HG02610 (cell line): ENCODE results near the gene ATP1B3.
A peak's percentile ranks its signal among the peaks of the same experiment; 100 is the strongest.
"Not testable (repeated sequence)": the region's sequence is repeated elsewhere in the genome, so short reads cannot be mapped to it uniquely, and the experiment has no call there.

Source experiments
- ATAC-seq: cut with Tn5 transposase; IDR thresholded peaks from one replicate; pipeline ENCODE4 v1.9.1; 2021; ENCODE audit warnings: mild to moderate bottlenecking, moderate library complexity; ENCODE audit not compliant: unreplicated experiment

The ATP1B3 gene

DNA sequence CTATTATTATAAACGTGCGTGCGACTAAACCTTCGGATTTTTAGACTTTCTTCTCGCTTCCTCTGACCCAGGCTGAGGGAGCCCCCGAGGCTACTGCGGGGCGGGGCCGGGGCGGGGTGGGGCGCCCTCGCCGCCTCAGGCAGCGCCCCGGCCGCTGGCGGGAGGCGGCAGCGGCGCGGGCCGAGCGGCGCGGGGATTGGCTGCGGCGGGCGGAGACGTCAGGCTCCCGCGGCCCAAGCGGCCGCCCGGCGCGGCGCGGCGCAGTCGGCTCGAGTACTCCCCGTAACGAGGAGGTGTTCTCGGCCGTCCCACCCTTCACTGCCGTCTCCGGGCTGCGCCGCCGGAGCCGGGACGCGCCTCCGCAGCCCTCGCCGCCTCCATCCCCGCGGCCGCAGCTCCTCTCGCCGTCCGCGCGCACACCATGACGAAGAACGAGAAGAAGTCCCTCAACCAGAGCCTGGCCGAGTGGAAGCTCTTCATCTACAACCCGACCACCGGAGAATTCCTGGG, at the start of gene ATP1B3:
Gene ATP1B3 (plus strand): TSS at position 263 of the 510 bp plus-strand sequence. CDS start 159 bp downstream, at position 422.
- peak; percentile 77 for ATAC-seq

- no peak for ATAC-seq
Measured at GRCh38 chr3:141828487-141828886, 48.0 kb upstream of the ATP1B3 start.

- ATAC-seq, result no peak
Measured at GRCh38 chr3:141828890-141829289, 47.6 kb upstream of the ATP1B3 start.

DNA sequence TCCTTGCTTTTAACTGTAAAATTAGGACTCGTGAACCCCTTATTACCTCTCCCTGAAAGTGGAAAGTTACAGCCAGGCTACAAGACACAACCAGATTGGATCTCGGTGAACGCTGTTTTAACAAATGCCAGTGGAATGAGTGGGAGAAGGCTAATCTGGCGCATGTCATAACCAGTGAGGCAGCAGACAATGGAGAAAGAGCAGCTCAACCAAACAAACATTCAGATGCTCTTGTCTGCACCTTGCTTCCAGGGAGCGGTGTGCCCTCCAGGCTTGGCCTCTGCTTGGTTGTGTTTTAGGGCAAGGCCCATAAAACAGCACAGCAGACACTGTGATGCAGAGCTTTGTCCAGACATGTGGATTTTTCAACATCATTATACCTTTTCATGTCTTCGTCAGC, 45.9 kb upstream of the ATP1B3 start:
- ATAC-seq, result no peak

DNA sequence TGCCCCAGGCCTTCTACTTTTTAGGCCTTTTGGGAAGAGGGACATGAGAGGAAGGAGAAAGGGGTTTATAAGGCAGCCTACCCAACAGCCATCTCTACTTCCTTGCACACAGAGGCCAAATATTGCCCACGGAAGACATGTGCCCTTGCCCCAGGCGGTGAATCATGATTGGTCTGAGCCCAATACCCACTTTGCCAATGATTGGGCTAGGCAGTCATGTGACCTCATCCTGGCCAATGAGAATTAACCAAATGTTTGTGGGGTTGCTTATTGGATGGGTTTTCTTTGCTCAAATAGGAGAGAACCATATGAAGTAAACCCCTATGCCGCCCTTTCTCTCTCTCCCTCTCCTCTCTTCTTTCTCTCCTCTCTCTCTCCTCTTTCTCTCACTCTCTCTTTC, 42.2 kb upstream of the ATP1B3 start:
- no peak for ATAC-seq

- ATAC-seq, result no peak
Measured at GRCh38 chr3:141835557-141836229, 40.8 kb upstream of the ATP1B3 start.

DNA sequence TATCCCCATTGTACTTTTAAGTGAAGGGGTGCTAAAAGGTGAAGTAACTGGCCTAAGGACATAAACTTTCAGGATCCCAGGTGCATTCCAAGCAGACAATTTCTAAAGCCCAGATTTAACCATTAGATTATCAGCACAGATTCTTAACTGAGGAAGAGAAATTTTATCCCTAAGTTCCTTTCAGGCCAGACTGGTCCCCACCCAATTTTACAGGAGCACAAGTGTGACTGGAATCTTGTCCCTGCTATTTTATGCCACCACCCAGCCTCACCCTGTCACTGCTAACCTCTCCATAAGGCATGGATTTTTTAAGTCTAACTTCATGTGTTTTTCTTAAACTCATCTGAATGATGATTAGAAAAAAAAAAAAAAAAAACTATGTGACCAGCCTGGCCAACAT, 37.1 kb upstream of the ATP1B3 start:
- no peak for ATAC-seq

- no peak for ATAC-seq
Measured at GRCh38 chr3:141840737-141841544, 35.5 kb upstream of the ATP1B3 start.

- no peak for ATAC-seq
Measured at GRCh38 chr3:141844108-141844507, 32.3 kb upstream of the ATP1B3 start.

DNA sequence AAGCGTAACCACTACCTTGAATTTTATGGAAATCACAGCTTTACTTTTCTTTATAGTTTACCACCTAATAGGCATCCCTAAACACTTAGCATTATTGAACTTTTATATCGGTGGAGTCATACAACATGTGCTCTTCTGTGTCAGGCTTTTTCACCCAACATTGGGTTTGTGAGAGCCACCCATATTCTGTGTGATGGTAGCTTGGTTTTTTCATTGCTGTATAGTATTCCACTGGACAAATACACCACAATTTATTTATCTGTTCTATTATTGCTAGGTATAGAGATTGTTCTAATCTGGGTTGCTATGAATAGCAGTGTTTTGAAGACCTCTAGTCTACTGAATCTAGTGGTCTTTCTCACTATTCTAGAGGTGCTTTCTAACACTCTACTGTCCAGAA, 31.6 kb upstream of the ATP1B3 start:
- no peak for ATAC-seq

DNA sequence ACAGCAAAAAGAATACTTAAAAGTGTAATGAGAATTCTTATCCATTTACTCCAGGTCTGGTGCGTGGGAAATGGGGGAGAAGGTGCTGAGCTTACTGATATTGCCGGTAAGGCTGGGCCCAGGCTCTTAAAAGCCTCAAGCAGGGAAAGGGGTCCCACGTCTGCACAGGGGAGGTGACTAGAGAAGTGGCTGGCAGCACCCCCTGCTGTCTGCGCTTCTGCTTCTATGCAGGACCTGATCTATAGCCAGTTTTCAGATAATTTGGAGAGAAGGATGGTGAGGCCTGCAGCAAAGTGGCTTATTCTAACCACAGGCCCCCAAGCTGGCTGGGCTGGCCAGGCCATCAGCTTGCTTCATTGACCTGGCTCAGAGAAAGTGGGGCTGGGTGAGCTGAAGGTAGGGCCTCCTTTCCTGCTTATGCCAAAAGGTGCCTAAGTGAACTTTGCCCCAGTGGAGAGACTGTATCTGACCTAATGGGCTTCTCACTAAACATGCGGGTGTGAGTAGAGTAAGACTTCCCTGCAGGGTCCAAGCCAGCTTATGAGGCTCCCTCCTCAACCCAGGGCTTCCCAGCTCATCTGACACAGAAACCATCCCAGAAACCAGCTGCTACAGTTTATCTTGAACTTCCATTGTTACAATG, 30.9 kb upstream of the ATP1B3 start:
- no peak for ATAC-seq

- no peak for ATAC-seq
Measured at GRCh38 chr3:141846050-141846433, 30.4 kb upstream of the ATP1B3 start.

- not testable (repeated sequence) for ATAC-seq
Measured at GRCh38 chr3:141848159-141848748, 28.2 kb upstream of the ATP1B3 start.

DNA sequence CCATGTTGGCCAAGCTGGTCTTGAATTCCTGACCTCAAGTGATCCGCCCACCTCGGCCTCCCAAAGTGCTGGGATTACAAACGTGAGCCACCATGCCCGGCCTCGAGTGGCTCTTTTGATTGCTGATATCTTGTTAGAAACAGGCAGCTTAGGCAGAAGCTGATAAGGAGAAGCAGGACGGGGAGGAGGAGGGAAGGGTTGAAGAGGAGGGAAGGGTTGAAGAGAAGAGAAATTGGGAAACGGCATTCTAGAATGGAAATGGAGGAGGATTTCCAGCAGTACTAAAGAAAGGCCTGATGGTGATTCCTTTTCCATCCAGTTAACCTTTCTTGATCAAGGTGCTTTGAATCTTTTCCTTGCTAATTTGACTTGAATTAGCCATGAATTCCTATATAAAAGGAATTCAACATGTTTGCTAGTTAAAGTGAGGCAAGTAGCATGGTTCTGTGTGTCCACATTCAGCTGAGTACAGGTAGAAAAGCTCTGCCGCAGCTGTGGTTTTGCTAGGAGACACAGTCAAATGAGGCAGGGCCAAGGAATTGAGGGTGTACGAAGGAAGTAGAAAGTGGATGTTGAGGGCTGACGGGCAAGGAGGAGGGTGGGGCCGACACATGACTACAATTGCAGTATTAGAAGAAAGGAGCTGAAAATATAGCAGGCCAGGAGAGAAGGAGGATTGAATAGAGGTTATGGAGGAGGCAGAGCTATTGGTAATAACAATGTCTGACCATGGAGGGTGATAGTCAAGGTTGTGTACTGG, 27.2 kb upstream of the ATP1B3 start:
- no peak for ATAC-seq

DNA sequence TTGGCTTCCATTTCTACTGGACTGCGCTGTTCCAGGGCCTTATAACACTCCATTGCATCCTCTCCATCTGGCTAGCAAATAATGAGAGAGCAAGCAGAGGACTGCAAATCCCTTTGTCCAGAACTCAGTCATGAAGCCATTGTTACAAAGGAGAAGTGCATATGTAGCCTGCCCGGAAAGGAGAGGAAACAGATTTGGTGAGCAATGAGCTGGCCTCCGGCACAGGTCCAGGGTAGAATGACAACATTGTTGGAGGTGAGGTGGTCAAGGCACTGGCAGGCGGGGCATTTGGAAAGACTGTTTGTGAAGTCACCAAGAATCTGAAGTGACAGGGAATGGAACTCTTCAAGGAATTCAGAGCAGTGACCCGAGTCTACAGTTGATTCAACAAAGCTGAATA, 25.0 kb upstream of the ATP1B3 start:
- ATAC-seq, result no peak

GRCh38 chr3:141853081-141853601, 23.3 kb upstream of the ATP1B3 start:
- ATAC-seq, result no peak

GRCh38 chr3:141853629-141854168, 22.7 kb upstream of the ATP1B3 start:
- ATAC-seq, result no peak

DNA sequence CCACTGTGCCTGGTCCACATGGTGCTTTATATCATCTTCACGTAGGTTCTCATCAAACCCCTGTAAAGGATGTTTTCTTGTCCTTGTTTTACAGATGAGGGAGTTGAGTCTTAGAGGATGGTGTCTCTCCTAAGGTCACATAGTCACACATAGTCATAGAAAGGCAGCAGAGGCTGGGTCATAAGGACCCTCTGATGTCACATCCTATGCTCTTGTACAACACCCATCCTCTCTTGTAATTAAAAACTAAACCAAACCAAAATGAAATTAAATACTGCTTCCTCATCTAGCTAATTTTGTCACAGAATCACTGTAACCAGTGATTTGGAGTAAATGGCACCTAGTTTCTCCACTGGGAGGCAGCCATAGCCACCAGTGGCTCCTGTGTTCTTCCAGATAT, 21.8 kb upstream of the ATP1B3 start:
- ATAC-seq, result no peak

- ATAC-seq, result no peak
Measured at GRCh38 chr3:141858312-141858711, 18.1 kb upstream of the ATP1B3 start.

DNA sequence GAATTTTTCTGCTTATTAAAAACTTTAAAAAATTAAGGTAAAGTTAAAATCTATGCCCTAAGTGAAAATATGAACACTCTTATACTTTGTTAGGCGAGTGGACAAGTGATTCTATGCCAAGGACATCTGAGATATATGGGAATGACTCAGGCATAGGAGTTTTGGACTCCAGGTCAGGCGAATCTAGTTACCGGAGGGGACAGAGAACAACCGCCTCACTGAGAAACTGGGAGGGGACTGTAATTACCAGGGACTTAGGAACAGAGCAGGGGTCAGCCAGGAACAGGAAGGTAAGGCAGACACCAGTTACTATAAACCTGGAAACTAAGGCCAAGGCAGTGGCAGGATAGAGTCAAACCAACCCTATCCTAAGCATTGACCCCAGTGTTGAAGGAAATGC, 16.8 kb upstream of the ATP1B3 start:
- ATAC-seq, result no peak
